ENCODE results near the gene NAP1L4. TPM values are rescaled to one million over a fixed set of nuclear protein-coding genes. Genes with fewer than 3 reads are reported as not detected.
A peak's percentile ranks its signal among the peaks of the same experiment; 100 is the strongest.

NAP1L4 gene
- total and polyA plus RNA-seq, 4 donors: 65.4 to 109 (median 83.2) TPM

- WGBS, 2 donors: 89 to 93% methylated on average over 20 of the region's 20 CpGs
- Histone ChIP-seq H3K4me1 (ENCODE audit: control insufficient read depth in 1 of 2, insufficient read depth in 2 of 2, low read length in 2 of 2) (no peaks in the 10 kb centered on the region), H3K4me3 (ENCODE audit: low read length in 2 of 2) (no peak overlapping the region), H3K9me3 (ENCODE audit: control insufficient read depth, low read length) (no peaks in the 10 kb centered on the region), H3K36me3 (ENCODE audit: control insufficient read depth in 1 of 2, insufficient read depth in 2 of 2, low read length in 1 of 2) (no peaks in the 10 kb centered on the region), H3K27me3 (ENCODE audit: control insufficient read depth in 1 of 2, insufficient read depth in 2 of 2, low read length in 1 of 2) (no peaks in the 10 kb centered on the region), H3K27ac (ENCODE audit: low read depth in 1 of 2, low read length in 2 of 2) (no peak overlapping the region)
- no peak for ATAC-seq (ENCODE audit: low FRiP score)
- DNase-seq: no peak
- intact Hi-C loops (cut with DNase I): no loop called here
Observed at GRCh38 chr11:2916114-2916891, 75.8 kb downstream of the NAP1L4 start.

GRCh38 chr11:2915473-2915872 is 76.7 kb downstream of the NAP1L4 start:
- 92 to 95% methylated on average over 11 of the region's 11 CpGs for WGBS, 2 donors
- H3K27ac ChIP-seq (ENCODE audit: low read depth in 1 of 2, low read length in 2 of 2): no peak overlapping the region
- no peaks in the 10 kb centered on the region for H3K27me3 ChIP-seq (ENCODE audit: control insufficient read depth in 1 of 2, insufficient read depth in 2 of 2, low read length in 1 of 2)
- no peak overlapping the region for H3K4me3 ChIP-seq (ENCODE audit: low read length in 2 of 2)
- DNase-seq (no peak), ATAC-seq (ENCODE audit: low FRiP score) (no peak)
- H3K4me1 ChIP-seq (ENCODE audit: control insufficient read depth in 1 of 2, insufficient read depth in 2 of 2, low read length in 2 of 2): no peaks in the 10 kb centered on the region
- H3K9me3 ChIP-seq (ENCODE audit: control insufficient read depth, low read length): no peaks in the 10 kb centered on the region
- H3K36me3 ChIP-seq (ENCODE audit: control insufficient read depth in 1 of 2, insufficient read depth in 2 of 2, low read length in 1 of 2): no peaks in the 10 kb centered on the region
- intact Hi-C loops (cut with DNase I): no loop called here

- Histone ChIP-seq H3K27ac (ENCODE audit: low read depth in 1 of 2, low read length in 2 of 2) (no peak overlapping the region), H3K9me3 (ENCODE audit: control insufficient read depth, low read length) (no peaks in the 10 kb centered on the region), H3K4me1 (ENCODE audit: control insufficient read depth in 1 of 2, insufficient read depth in 2 of 2, low read length in 2 of 2) (no peaks in the 10 kb centered on the region), H3K36me3 (ENCODE audit: control insufficient read depth in 1 of 2, insufficient read depth in 2 of 2, low read length in 1 of 2) (no peaks in the 10 kb centered on the region), H3K27me3 (ENCODE audit: control insufficient read depth in 1 of 2, insufficient read depth in 2 of 2, low read length in 1 of 2) (no peaks in the 10 kb centered on the region), H3K4me3 (ENCODE audit: low read length in 2 of 2) (no peak overlapping the region)
- intact Hi-C loops (cut with DNase I): no loop called here
- no peak for ATAC-seq (ENCODE audit: low FRiP score)
- no peak for DNase-seq
- 51 to 55% methylated on average over 18 of the region's 18 CpGs for WGBS, 2 donors
Observed at GRCh38 chr11:2914455-2915195, 77.5 kb downstream of the NAP1L4 start.

- intact Hi-C loops (cut with DNase I): no loop called here
- 85 to 89% methylated on average over 9 of the region's 9 CpGs for WGBS, 2 donors
- H3K4me1 ChIP-seq (ENCODE audit: control insufficient read depth in 1 of 2, insufficient read depth in 2 of 2, low read length in 2 of 2): no peaks in the 10 kb centered on the region
Observed at GRCh38 chr11:2913776-2914175, 78.4 kb downstream of the NAP1L4 start.

GRCh38 chr11:2913019-2913431 is 79.1 kb downstream of the NAP1L4 start:
- H3K9me3 ChIP-seq (ENCODE audit: control insufficient read depth, low read length): no peaks in the 10 kb centered on the region
- no peak overlapping the region for H3K27ac ChIP-seq (ENCODE audit: low read depth in 1 of 2, low read length in 2 of 2)
- WGBS, 2 donors: 86 to 91% methylated on average over 13 of the region's 13 CpGs
- no peaks in the 10 kb centered on the region for H3K27me3 ChIP-seq (ENCODE audit: control insufficient read depth in 1 of 2, insufficient read depth in 2 of 2, low read length in 1 of 2)
- no peak overlapping the region for H3K4me3 ChIP-seq (ENCODE audit: low read length in 2 of 2)
- DNase-seq: no peak
- H3K36me3 ChIP-seq (ENCODE audit: control insufficient read depth in 1 of 2, insufficient read depth in 2 of 2, low read length in 1 of 2): no peaks in the 10 kb centered on the region
- H3K4me1 ChIP-seq (ENCODE audit: control insufficient read depth in 1 of 2, insufficient read depth in 2 of 2, low read length in 2 of 2): no peaks in the 10 kb centered on the region
- intact Hi-C loops (cut with DNase I): no loop called here
- ATAC-seq (ENCODE audit: low FRiP score): no peak

More at GRCh38 chr11:2913776-2914175, 78.4 kb downstream of the NAP1L4 start:
- Histone ChIP-seq H3K4me3 (ENCODE audit: low read length in 2 of 2) (no peak overlapping the region), H3K9me3 (ENCODE audit: control insufficient read depth, low read length) (no peaks in the 10 kb centered on the region), H3K36me3 (ENCODE audit: control insufficient read depth in 1 of 2, insufficient read depth in 2 of 2, low read length in 1 of 2) (no peaks in the 10 kb centered on the region), H3K27ac (ENCODE audit: low read depth in 1 of 2, low read length in 2 of 2) (no peak overlapping the region), H3K27me3 (ENCODE audit: control insufficient read depth in 1 of 2, insufficient read depth in 2 of 2, low read length in 1 of 2) (no peaks in the 10 kb centered on the region)
- ATAC-seq (ENCODE audit: low FRiP score) (no peak), DNase-seq (no peak)

GRCh38 chr11:2912498-2912897 is 79.6 kb downstream of the NAP1L4 start:
- DNase-seq (peak in 1 of 2 donors; percentile 73), ATAC-seq (ENCODE audit: low FRiP score) (peak; percentile 3)
- 59 to 61% methylated on average over 5 of the region's 5 CpGs for WGBS, 2 donors
- H3K27ac ChIP-seq (ENCODE audit: low read depth in 1 of 2, low read length in 2 of 2): no peak overlapping the region
- H3K36me3 ChIP-seq (ENCODE audit: control insufficient read depth in 1 of 2, insufficient read depth in 2 of 2, low read length in 1 of 2): no peaks in the 10 kb centered on the region
- H3K27me3 ChIP-seq (ENCODE audit: control insufficient read depth in 1 of 2, insufficient read depth in 2 of 2, low read length in 1 of 2): no peaks in the 10 kb centered on the region
- intact Hi-C loops (cut with DNase I): no loop called here
- no peaks in the 10 kb centered on the region for H3K9me3 ChIP-seq (ENCODE audit: control insufficient read depth, low read length)
- H3K4me1 ChIP-seq (ENCODE audit: control insufficient read depth in 1 of 2, insufficient read depth in 2 of 2, low read length in 2 of 2): no peaks in the 10 kb centered on the region
- no peak overlapping the region for H3K4me3 ChIP-seq (ENCODE audit: low read length in 2 of 2)

- 89 to 90% methylated on average over 12 of the region's 12 CpGs for WGBS, 2 donors
- H3K36me3 ChIP-seq (ENCODE audit: control insufficient read depth in 1 of 2, insufficient read depth in 2 of 2, low read length in 1 of 2): no peaks in the 10 kb centered on the region
- H3K27me3 ChIP-seq (ENCODE audit: control insufficient read depth in 1 of 2, insufficient read depth in 2 of 2, low read length in 1 of 2): no peaks in the 10 kb centered on the region
- ATAC-seq (ENCODE audit: low FRiP score) (no peak), DNase-seq (no peak)
- no peak overlapping the region for H3K4me3 ChIP-seq (ENCODE audit: low read length in 2 of 2)
- H3K27ac ChIP-seq (ENCODE audit: low read depth in 1 of 2, low read length in 2 of 2): no peak overlapping the region
- intact Hi-C loops (cut with DNase I): no loop called here
- H3K4me1 ChIP-seq (ENCODE audit: control insufficient read depth in 1 of 2, insufficient read depth in 2 of 2, low read length in 2 of 2): no peaks in the 10 kb centered on the region
- no peaks in the 10 kb centered on the region for H3K9me3 ChIP-seq (ENCODE audit: control insufficient read depth, low read length)
Observed at GRCh38 chr11:2911785-2912391, 80.2 kb downstream of the NAP1L4 start.

- H3K27me3 ChIP-seq (ENCODE audit: control insufficient read depth in 1 of 2, insufficient read depth in 2 of 2, low read length in 1 of 2): no peaks in the 10 kb centered on the region
- no peaks in the 10 kb centered on the region for H3K9me3 ChIP-seq (ENCODE audit: control insufficient read depth, low read length)
- WGBS, 2 donors: 93 to 97% methylated on average over 17 to 18 of the region's 18 CpGs
- DNase-seq (no peak), ATAC-seq (ENCODE audit: low FRiP score) (no peak)
- intact Hi-C loops (cut with DNase I): no loop called here
- no peaks in the 10 kb centered on the region for H3K36me3 ChIP-seq (ENCODE audit: control insufficient read depth in 1 of 2, insufficient read depth in 2 of 2, low read length in 1 of 2)
- no peak overlapping the region for H3K27ac ChIP-seq (ENCODE audit: low read depth in 1 of 2, low read length in 2 of 2)
- H3K4me3 ChIP-seq (ENCODE audit: low read length in 2 of 2): no peak overlapping the region
- no peaks in the 10 kb centered on the region for H3K4me1 ChIP-seq (ENCODE audit: control insufficient read depth in 1 of 2, insufficient read depth in 2 of 2, low read length in 2 of 2)
Observed at GRCh38 chr11:2911088-2911784, 80.9 kb downstream of the NAP1L4 start.

Measured in aorta (tissue), 5 donors.